Right lobe of liver (tissue), 4 donors: ENCODE data around the gene RADIL.

ENCODE experiments used
- POLR2A ChIP-seq: fragments of 450-650 bp; IDR thresholded peaks from one replicate; pipeline ENCODE4 v1.6.1; 2017; ENCODE audit warnings: antibody characterized with exemption, mild to moderate bottlenecking
- TF ChIP-seq, protein P1 (sequence below), 4 donors: fragments of 200-600 bp in 3 of 4; fragments of 450-650 bp in 1 of 4; IDR thresholded peaks; one replicate each; pipeline versions ENCODE4 v1.5.1 to v1.8.0; 2016 to 2022; ENCODE audit warnings: antibody characterized with exemption in 4 of 4, mild to moderate bottlenecking in 2 of 4
- donor health status: DM: no; HTN: no; CAD: no.
- donor health status: DM: no; HTN: no; CAD: no.
- donor health status: DM: no; HTN: yes; CAD: no.

- TF ChIP-seq, protein P1, sequence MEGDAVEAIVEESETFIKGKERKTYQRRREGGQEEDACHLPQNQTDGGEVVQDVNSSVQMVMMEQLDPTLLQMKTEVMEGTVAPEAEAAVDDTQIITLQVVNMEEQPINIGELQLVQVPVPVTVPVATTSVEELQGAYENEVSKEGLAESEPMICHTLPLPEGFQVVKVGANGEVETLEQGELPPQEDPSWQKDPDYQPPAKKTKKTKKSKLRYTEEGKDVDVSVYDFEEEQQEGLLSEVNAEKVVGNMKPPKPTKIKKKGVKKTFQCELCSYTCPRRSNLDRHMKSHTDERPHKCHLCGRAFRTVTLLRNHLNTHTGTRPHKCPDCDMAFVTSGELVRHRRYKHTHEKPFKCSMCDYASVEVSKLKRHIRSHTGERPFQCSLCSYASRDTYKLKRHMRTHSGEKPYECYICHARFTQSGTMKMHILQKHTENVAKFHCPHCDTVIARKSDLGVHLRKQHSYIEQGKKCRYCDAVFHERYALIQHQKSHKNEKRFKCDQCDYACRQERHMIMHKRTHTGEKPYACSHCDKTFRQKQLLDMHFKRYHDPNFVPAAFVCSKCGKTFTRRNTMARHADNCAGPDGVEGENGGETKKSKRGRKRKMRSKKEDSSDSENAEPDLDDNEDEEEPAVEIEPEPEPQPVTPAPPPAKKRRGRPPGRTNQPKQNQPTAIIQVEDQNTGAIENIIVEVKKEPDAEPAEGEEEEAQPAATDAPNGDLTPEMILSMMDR (IDR thresholded peaks at IDR 0.05): no peak
- no peak for TF ChIP-seq POLR2A
Observed at GRCh38 chr7:4800487-4800886, 83.0 kb downstream of the RADIL start.
